IPS-20b (cell line): Measurements from ENCODE around the gene GLMN.

Experiments used
- H3K27ac ChIP-seq: one replicate; pipeline ENCODE4 v1.5.1; 2013; ENCODE audit warnings: low read length
- H3K27me3 ChIP-seq: 2 replicates; pipeline ENCODE4 v1.6.1; 2013; ENCODE audit warnings: mild to moderate bottlenecking, low read length, inconsistent platforms; ENCODE audit not compliant: insufficient read depth
- H3K36me3 ChIP-seq: 2 replicates; pipeline ENCODE4 v1.6.1; 2013; ENCODE audit warnings: low read depth, mild to moderate bottlenecking, inconsistent platforms, low read length, moderate library complexity; ENCODE audit not compliant: insufficient read depth
- H3K4me1 ChIP-seq: 2 replicates; pipeline ENCODE4 v1.6.1; 2013; ENCODE audit warnings: mild to moderate bottlenecking, control low read depth, inconsistent platforms, low read length, moderate library complexity; ENCODE audit not compliant: insufficient read depth
- H3K4me3 ChIP-seq: 2 replicates; pipeline ENCODE4 v1.5.1; 2013; ENCODE audit warnings: mild to moderate bottlenecking, low read length, inconsistent platforms
- H3K9ac ChIP-seq: 2 replicates; pipeline ENCODE4 v1.6.1; 2013; ENCODE audit warnings: low read depth, mild to moderate bottlenecking, inconsistent platforms, low read length, moderate library complexity
- H3K9me3 ChIP-seq: 2 replicates; pipeline ENCODE4 v1.6.1; 2013; ENCODE audit warnings: mild to moderate bottlenecking, low read depth, low read length, inconsistent platforms; ENCODE audit not compliant: insufficient read depth

The GLMN gene

DNA sequence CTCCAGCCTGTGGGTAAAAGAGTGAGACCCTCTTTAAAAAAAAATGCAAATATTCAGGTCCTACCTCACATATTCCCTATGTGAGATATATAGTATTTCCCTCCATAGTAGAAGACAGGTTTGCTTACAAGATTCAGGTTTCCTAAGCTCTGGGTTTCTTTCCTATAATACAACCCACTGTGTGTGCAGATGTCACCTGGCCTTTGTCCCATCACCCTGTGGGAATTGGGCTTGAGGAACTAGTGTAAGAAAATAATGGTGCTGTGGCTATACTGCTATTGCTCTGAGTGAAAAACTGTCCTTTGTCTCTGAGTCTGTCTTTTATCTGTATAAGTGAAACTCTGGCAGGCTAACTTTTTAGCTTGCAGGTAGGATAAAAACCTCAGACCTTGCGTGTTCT, 68.1 kb downstream of the GLMN start:
- H3K36me3 ChIP-seq = no peaks in the 10 kb centered on the region
- no peaks in the 10 kb centered on the region for H3K4me1 ChIP-seq
- H3K9me3 ChIP-seq = no peaks in the 10 kb centered on the region
- H3K27me3 ChIP-seq = no peaks in the 10 kb centered on the region
- H3K4me3 ChIP-seq = no peak overlapping the region
- H3K27ac ChIP-seq = no peak overlapping the region
- H3K9ac ChIP-seq = no peak overlapping the region

DNA sequence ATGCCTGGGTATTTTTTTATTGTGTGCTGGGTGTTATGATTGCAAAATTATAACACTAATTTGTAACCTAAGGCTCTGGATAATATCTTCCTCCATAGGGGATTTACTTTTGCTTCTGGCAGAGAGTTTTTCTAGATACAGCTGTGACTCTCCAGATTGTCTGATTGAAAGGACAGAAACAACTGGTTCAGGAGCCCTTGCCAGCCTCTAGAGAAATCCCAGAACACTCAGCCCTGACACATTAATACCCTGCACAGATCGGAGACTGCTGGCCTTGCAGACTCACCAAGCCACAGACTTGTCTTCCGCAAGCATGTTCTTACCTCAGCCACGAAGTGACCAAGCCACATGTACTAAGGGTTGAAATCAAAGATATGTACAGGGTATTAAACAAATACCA, 70.4 kb downstream of the GLMN start:
- no peak overlapping the region for H3K27ac ChIP-seq
- no peaks in the 10 kb centered on the region for H3K9me3 ChIP-seq
- H3K9ac ChIP-seq = no peak overlapping the region
- H3K4me1 ChIP-seq = no peaks in the 10 kb centered on the region
- H3K4me3 ChIP-seq = no peak overlapping the region
- H3K27me3 ChIP-seq = no peaks in the 10 kb centered on the region
- no peaks in the 10 kb centered on the region for H3K36me3 ChIP-seq

DNA sequence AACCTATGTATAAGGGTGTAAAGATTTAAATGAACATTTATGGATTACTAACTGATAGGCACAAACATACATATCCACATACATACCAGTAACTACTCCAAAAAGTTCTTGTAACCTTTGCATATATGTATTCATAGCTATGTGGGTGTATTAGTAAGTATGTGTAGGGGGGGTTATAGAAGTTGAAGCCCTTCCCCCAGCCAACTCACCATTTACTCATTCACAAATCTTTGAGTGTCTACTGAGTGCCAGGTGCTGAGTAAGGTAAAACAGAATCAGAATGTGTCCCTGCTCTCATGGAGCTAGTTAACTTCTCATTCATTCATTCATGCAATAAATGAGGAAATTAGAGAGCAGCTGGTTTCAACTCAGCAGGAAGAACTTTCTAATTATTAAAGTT, 79.8 kb downstream of the GLMN start:
- Histone ChIP-seq H3K27me3 (no peaks in the 10 kb centered on the region), H3K27ac (no peak overlapping the region), H3K4me3 (no peak overlapping the region), H3K36me3 (no peaks in the 10 kb centered on the region), H3K9me3 (no peaks in the 10 kb centered on the region), H3K4me1 (no peaks in the 10 kb centered on the region), H3K9ac (no peak overlapping the region)

DNA sequence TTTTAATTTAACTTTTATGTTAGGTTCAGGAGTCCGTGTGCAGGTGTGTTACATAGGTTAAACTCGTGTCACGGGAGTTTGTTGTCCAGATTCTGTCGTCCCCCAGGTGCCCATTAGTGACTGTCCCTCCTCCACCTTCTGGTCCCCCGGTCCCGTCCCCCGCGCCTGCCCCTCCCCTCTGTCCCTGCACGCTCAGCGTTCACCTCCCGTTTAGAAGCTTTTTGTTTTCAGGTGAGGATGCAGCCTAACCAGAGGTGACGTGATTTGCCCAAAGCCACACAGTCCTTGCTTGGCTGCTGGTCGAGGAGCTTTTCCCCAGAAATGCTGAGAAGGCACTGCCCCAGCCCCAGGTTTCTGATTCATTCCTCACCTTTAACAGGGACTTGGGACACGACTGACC, 80.2 kb downstream of the GLMN start:
- H3K9ac ChIP-seq = no peak overlapping the region; the same call in 1 of the 2 replicates
- H3K27ac ChIP-seq = no peak overlapping the region
- H3K27me3 ChIP-seq = no peaks in the 10 kb centered on the region
- H3K9me3 ChIP-seq = no peaks in the 10 kb centered on the region
- H3K4me3 ChIP-seq = no peak overlapping the region
- no peaks in the 10 kb centered on the region for H3K4me1 ChIP-seq
- H3K36me3 ChIP-seq = no peaks in the 10 kb centered on the region

DNA sequence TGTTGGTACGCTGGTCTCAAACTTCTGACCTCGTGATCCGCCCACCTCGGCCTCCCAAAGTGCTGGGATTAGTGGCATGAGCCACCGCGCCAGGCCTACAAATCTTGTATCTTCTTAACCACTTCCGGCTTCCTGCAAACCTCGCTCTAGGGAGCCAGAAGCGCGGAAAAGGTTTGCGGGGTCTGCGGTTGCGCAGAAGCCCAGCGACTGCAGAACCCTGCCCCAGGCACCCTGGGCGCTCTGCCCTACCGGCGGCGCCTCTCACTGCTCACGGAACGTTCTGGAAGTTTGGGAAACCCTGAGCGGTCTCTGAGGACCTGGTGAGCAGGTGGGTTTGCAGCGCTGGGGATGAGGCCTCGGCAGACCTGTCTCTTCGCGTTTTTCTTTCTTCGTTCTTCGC, 81.1 kb downstream of the GLMN start, which contains the start of gene C1orf146:
TSS of gene C1orf146 (plus strand) at position 195 of the 400 bp plus-strand sequence. CDS start 13,506 bp downstream, outside the sequence.
- Histone ChIP-seq H3K27ac (no peak within 1 kb of the TSS), H3K9me3 (no peaks in the 10 kb centered on the region), H3K27me3 (no peaks in the 10 kb centered on the region), H3K4me1 (no peaks in the 10 kb centered on the region), H3K4me3 (no peak within 1 kb of the TSS), H3K36me3 (no peaks in the 10 kb centered on the region), H3K9ac (no peak within 1 kb of the TSS; the same call in 1 of the 2 replicates)

DNA sequence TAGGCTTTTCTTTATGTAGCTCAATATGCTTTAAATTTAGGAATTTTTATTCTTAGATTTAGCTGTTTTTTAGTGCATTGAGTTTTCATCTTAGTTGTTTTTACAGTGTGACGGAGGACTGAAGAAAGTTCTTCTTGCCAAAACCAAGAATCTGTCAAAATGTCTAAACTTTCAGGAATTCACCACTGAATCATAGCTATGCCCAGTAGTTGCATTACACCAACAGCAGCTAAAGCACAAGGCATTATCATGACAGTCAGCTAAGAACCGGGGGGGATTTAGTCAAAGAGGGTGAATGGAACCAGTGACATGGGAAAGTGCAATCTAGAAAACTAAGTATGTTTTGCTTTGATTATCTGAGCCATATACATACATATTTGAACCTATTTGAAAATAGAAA, 87.6 kb downstream of the GLMN start:
- Histone ChIP-seq H3K27ac (no peak overlapping the region), H3K4me1 (no peaks in the 10 kb centered on the region; the same call in 1 of the 2 replicates)

DNA sequence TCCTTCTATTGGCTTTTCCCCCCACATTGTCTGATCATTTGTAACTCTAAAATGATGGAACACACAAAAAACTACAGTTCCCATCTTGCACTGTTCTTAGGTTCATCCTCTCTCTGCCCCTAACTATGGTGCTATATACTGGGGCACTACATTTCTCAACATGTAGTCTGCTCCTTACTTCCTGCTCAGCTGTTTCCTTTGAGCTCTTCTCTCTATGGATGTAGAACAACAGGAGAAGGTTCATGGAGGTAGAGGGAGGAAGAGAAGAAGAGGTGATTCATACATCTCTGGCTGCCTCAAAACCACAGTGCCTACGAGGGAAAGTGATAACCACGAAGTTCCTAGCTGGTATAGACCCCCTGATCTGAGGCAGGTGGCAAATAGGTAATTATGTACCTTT, 88.1 kb downstream of the GLMN start:
- Histone ChIP-seq H3K4me3 (no peak overlapping the region), H3K27ac (no peak overlapping the region), H3K27me3 (no peaks in the 10 kb centered on the region), H3K9me3 (0 out of 2 replicates have a peak, but pooled peaks cover 2% of the 10 kb centered on the region), H3K36me3 (no peaks in the 10 kb centered on the region), H3K4me1 (no peaks in the 10 kb centered on the region; the same call in 1 of the 2 replicates), H3K9ac (no peak overlapping the region)

More for the DNA sequence above, 87.6 kb downstream of the GLMN start:
- Histone ChIP-seq H3K27me3 (no peaks in the 10 kb centered on the region), H3K4me3 (no peak overlapping the region), H3K9ac (no peak overlapping the region), H3K36me3 (no peaks in the 10 kb centered on the region), H3K9me3 (0 out of 2 replicates have a peak, but pooled peaks cover 2% of the 10 kb centered on the region)

DNA sequence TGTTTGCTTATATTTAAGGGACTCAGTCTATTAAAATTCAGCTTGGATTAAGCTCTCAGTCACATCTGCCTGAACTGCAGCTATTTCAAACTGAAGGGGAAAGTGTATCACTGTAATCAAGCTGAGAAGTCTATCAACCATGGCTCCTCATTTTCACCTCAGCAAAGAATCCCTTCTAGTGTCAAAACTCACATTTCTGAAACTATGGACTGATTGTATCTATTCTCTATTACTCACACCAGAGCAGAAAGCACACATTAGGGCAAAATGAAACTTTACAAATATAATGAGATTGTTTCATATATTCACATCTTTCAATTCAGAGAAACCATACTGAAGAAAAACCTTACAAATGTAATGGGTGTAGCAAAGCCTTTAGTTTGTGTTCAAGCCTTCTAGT, 95.7 kb downstream of the GLMN start:
- Histone ChIP-seq H3K36me3 (no peaks in the 10 kb centered on the region), H3K4me1 (no peaks in the 10 kb centered on the region), H3K9me3 (0 out of 2 replicates have a peak, but pooled peaks cover 2% of the 10 kb centered on the region), H3K27me3 (no peaks in the 10 kb centered on the region), H3K9ac (no peak overlapping the region), H3K27ac (no peak overlapping the region), H3K4me3 (no peak overlapping the region)

DNA sequence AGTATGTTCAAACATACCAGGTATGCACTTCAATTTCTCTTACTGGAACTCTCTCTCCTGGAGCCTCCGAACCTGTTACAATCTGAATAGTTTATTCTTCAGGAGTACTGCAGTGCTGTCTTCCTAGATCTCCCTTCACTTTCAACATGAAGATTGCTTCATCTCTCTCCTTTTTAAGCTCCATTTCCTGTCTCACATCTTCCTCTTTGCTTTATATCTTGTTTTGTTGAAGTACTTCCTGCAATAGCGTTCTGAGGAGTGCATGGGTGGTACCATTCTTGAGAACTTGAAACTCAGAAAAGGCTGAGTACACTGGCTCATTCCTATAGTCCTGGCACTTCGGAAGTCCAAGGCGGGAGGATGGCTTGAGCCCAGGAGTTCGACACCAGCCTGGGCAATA, 96.8 kb downstream of the GLMN start:
- H3K9me3 ChIP-seq = 0 out of 2 replicates have a peak, but pooled peaks cover 2% of the 10 kb centered on the region
- no peak overlapping the region for H3K27ac ChIP-seq
- no peak overlapping the region for H3K4me3 ChIP-seq
- H3K36me3 ChIP-seq = no peaks in the 10 kb centered on the region
- no peak overlapping the region for H3K9ac ChIP-seq
- no peaks in the 10 kb centered on the region for H3K4me1 ChIP-seq
- H3K27me3 ChIP-seq = no peaks in the 10 kb centered on the region
